HG02759 (cell line): ENCODE results near the gene PRPF8.

Experiments used
- ATAC-seq: cut with Tn5 transposase; IDR thresholded peaks from one replicate; pipeline ENCODE4 v1.9.1; 2021; ENCODE audit warnings: mild to moderate bottlenecking, moderate library complexity; ENCODE audit not compliant: unreplicated experiment

Gene PRPF8

GRCh38 chr17:1646199-1646875, 38.3 kb downstream of the PRPF8 start:
- no peak for ATAC-seq

- no peak for ATAC-seq
Measured at GRCh38 chr17:1645207-1646171, 39.2 kb downstream of the PRPF8 start, which contains the start of gene SCARF1. TSS of gene SCARF1 (minus strand) at chr17:1645732. CDS start at chr17:1645697, 35 bp downstream.

- no peak for ATAC-seq
Measured at GRCh38 chr17:1644493-1645206, 40.0 kb downstream of the PRPF8 start.

- ATAC-seq: peak; percentile 1
Measured at GRCh38 chr17:1643999-1644492, 40.6 kb downstream of the PRPF8 start.

GRCh38 chr17:1643293-1643998, 41.2 kb downstream of the PRPF8 start:
- peak; percentile 32 for ATAC-seq

- no peak for ATAC-seq
Measured at GRCh38 chr17:1641065-1641403, 43.6 kb downstream of the PRPF8 start.

- no peak for ATAC-seq
Measured at GRCh38 chr17:1640329-1641064, 44.2 kb downstream of the PRPF8 start.

GRCh38 chr17:1639549-1640180, 45.0 kb downstream of the PRPF8 start:
- ATAC-seq: no peak

- ATAC-seq: no peak
Measured at GRCh38 chr17:1638624-1639300, 45.9 kb downstream of the PRPF8 start.

GRCh38 chr17:1638171-1638590, 46.5 kb downstream of the PRPF8 start:
- no peak for ATAC-seq

GRCh38 chr17:1636732-1637285, 47.9 kb downstream of the PRPF8 start:
- ATAC-seq: no peak

GRCh38 chr17:1635675-1636465, 48.8 kb downstream of the PRPF8 start:
- ATAC-seq: no peak

GRCh38 chr17:1634841-1635650, 49.6 kb downstream of the PRPF8 start:
- no peak for ATAC-seq

GRCh38 chr17:1630662-1631061, 54.0 kb downstream of the PRPF8 start:
- ATAC-seq: no peak

GRCh38 chr17:1629504-1630310, 55.0 kb downstream of the PRPF8 start:
- ATAC-seq: no peak

- ATAC-seq: peak; percentile 59
Measured at GRCh38 chr17:1628856-1629503, 55.7 kb downstream of the PRPF8 start.
